ENCODE data around the gene GSN.

The GSN gene

DNA sequence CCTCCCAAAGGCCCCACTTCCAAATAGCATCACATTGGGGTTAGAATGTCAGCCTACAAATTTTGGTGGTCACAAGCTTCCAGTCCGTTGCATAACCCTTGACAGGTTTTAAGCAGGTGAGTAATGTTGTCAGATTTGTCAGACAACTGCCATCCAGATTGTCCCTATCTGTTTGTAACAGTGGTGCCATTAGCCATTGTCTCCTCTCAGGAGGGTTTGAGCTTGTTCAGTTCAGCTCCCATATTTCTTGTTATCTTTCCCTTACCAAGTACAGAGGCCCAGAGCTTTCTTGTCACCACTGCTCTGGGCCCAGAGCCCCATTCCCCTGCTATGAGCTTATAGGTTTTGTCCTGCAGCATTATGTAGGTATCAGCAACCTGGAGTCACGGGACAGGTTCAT, 14.8 kb upstream of the GSN start:
- in situ Hi-C loops (cut with HindIII; ENCODE audit: low sequenced_read_pairs), result no loop called here
- no peak overlapping the region for H3K4me3 ChIP-seq (ENCODE audit: low read depth, low read length)
- TF ChIP-seq, protein P1, sequence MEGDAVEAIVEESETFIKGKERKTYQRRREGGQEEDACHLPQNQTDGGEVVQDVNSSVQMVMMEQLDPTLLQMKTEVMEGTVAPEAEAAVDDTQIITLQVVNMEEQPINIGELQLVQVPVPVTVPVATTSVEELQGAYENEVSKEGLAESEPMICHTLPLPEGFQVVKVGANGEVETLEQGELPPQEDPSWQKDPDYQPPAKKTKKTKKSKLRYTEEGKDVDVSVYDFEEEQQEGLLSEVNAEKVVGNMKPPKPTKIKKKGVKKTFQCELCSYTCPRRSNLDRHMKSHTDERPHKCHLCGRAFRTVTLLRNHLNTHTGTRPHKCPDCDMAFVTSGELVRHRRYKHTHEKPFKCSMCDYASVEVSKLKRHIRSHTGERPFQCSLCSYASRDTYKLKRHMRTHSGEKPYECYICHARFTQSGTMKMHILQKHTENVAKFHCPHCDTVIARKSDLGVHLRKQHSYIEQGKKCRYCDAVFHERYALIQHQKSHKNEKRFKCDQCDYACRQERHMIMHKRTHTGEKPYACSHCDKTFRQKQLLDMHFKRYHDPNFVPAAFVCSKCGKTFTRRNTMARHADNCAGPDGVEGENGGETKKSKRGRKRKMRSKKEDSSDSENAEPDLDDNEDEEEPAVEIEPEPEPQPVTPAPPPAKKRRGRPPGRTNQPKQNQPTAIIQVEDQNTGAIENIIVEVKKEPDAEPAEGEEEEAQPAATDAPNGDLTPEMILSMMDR (IDR thresholded peaks at IDR 0.05; ENCODE audit: low read depth, low read length, missing control alignments), result no peak
- no peak for DNase-seq (ENCODE audit: low read depth)

GRCh38 chr9:121253821-121254501, 14.0 kb upstream of the GSN start:
- in situ Hi-C loops (cut with HindIII; ENCODE audit: low sequenced_read_pairs), result no loop called here
- TF ChIP-seq, protein P1 (IDR thresholded peaks at IDR 0.05; ENCODE audit: low read depth, low read length, missing control alignments), result no peak
- H3K4me3 ChIP-seq (ENCODE audit: low read depth, low read length), result no peak overlapping the region
- DNase-seq (ENCODE audit: low read depth), result no peak

- TF ChIP-seq, protein P1 (IDR thresholded peaks at IDR 0.05; ENCODE audit: low read depth, low read length, missing control alignments), result no peak
- no peak for DNase-seq (ENCODE audit: low read depth)
- in situ Hi-C loops (cut with HindIII; ENCODE audit: low sequenced_read_pairs), result no loop called here
Measured at GRCh38 chr9:121259498-121259897, 8.5 kb upstream of the GSN start.

DNA sequence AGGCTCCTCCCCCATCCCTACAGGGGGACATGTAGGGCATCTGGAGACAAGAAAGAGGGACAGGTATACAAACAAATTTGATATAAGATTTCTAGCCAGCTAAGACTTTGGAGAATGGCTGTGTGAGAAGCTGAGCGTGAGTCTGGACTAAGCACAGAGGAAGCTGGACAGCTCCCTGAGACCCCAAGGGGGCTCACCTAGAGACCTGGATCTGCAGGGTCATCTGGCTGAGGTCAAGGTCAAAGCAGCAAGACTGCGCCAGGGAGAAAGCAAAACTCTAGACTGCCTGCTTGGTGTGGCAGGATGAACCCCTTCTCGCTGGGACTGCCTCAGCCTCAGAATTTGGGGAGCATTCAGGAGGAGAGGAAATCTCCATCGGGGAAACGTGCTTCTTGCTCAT, 8.0 kb upstream of the GSN start:
- H3K4me3 ChIP-seq (ENCODE audit: low read depth, low read length), result no peak overlapping the region
- no peak for DNase-seq (ENCODE audit: low read depth)
- in situ Hi-C loops (cut with HindIII; ENCODE audit: low sequenced_read_pairs), result no loop called here
- TF ChIP-seq, protein P1 (IDR thresholded peaks at IDR 0.05; ENCODE audit: low read depth, low read length, missing control alignments), result no peak

More at GRCh38 chr9:121259498-121259897, 8.5 kb upstream of the GSN start:
- no peak overlapping the region for H3K4me3 ChIP-seq (ENCODE audit: low read depth, low read length)

GRCh38 chr9:121260457-121261106, 7.4 kb upstream of the GSN start:
- in situ Hi-C loops (cut with HindIII; ENCODE audit: low sequenced_read_pairs), result no loop called here
- TF ChIP-seq, protein P1 (IDR thresholded peaks at IDR 0.05; ENCODE audit: low read depth, low read length, missing control alignments), result no peak
- DNase-seq (ENCODE audit: low read depth), result no peak
- H3K4me3 ChIP-seq (ENCODE audit: low read depth, low read length), result no peak overlapping the region

GRCh38 chr9:121261107-121261460, 6.9 kb upstream of the GSN start:
- H3K4me3 ChIP-seq (ENCODE audit: low read depth, low read length), result no peak overlapping the region
- no peak for DNase-seq (ENCODE audit: low read depth)
- TF ChIP-seq, protein P1 (IDR thresholded peaks at IDR 0.05; ENCODE audit: low read depth, low read length, missing control alignments), result no peak
- in situ Hi-C loops (cut with HindIII; ENCODE audit: low sequenced_read_pairs), result no loop called here
